Caco-2 (cell line): ENCODE data around the gene ANKDD1A. TPM values are rescaled to one million over a fixed set of nuclear protein-coding genes. Genes with fewer than 3 reads are reported as not detected.

ENCODE experiments used
- BruUV-seq: library from RNA; stranded (reverse); fragments of 400-500 nt; replicated peaks from 2 replicates; lab custom pipeline; 2021; lab: Mats Ljungman, UMichigan
- CTCF ChIA-PET: fragments of 300-600 bp; sonication (Branson Sonifier 250); formaldehyde crosslinking; loops from one replicate; lab custom pipeline; 2022; ENCODE audit warnings: antibody characterized with exemption; lab: Charles Lee
- POLR2A ChIA-PET: fragments of 300-600 bp; sonication (Branson Sonifier 250); formaldehyde crosslinking; loops from one replicate; lab custom pipeline; 2022; ENCODE audit warnings: antibody characterized with exemption; lab: Charles Lee
- DNase-seq, 2 experiments: peaks; one replicate each; pipeline versions ENCODE4 v3.0.0 to v3.0.0-alpha.2; 2020 to 2022
- H3K27me3 ChIP-seq: replicated peaks from 2 replicates; pipeline ENCODE4 v1.6.0; 2011; ENCODE audit warnings: low read length; ENCODE audit not compliant: control insufficient read depth, insufficient read depth
- H3K36me3 ChIP-seq: 2 replicates; pipeline ENCODE4 v1.5.1; 2011; ENCODE audit warnings: low read length; ENCODE audit not compliant: control insufficient read depth, insufficient read depth
- H3K4me1 ChIP-seq: fragments of 250-450 bp; sonication (Bioruptor Pico); 2 replicates; pipeline ENCODE4 v1.5.1; 2020; ENCODE audit warnings: mild to moderate bottlenecking
- H3K4me3 ChIP-seq: 2 replicates; pipeline ENCODE4 v1.5.1; 2011; ENCODE audit warnings: low read depth, mild to moderate bottlenecking, control low read depth, low read length
- H3K9me3 ChIP-seq: fragments of 250-450 bp; sonication (Bioruptor Pico); 2 replicates; pipeline ENCODE4 v1.5.1; 2020; ENCODE audit warnings: mild to moderate bottlenecking, moderate library complexity
- H3K27ac Mint-ChIP-seq: one replicate; pipeline ENCODE4 v1.8.0; 2022; ENCODE audit warnings: mixed read lengths; ENCODE audit not compliant: unreplicated experiment
- H3K27me3 Mint-ChIP-seq: one replicate; pipeline ENCODE4 v1.8.0; 2022; ENCODE audit warnings: mixed read lengths; ENCODE audit not compliant: insufficient read depth, unreplicated experiment
- H3K36me3 Mint-ChIP-seq: one replicate; pipeline ENCODE4 v1.8.0; 2022; ENCODE audit warnings: mild to moderate bottlenecking, mixed read lengths; ENCODE audit not compliant: insufficient read depth, unreplicated experiment
- H3K4me1 Mint-ChIP-seq: one replicate; pipeline ENCODE4 v1.8.0; 2022; ENCODE audit warnings: low read depth, mixed read lengths; ENCODE audit not compliant: unreplicated experiment
- H3K4me3 Mint-ChIP-seq: one replicate; pipeline ENCODE4 v1.8.0; 2022; ENCODE audit warnings: mild to moderate bottlenecking, moderate library complexity, mixed read lengths; ENCODE audit not compliant: unreplicated experiment
- H3K9me3 Mint-ChIP-seq: one replicate; pipeline ENCODE4 v1.8.0; 2022; ENCODE audit warnings: mixed read lengths; ENCODE audit not compliant: unreplicated experiment
- CTCF ChIP-seq, 2 experiments: fragments of 200-600 bp in 1 of 2; IDR thresholded peaks; 1 replicate in 1 of 2; 2 replicates in 1 of 2; pipeline versions ENCODE4 v1.5.1 to v1.8.0; 2011 to 2022; ENCODE audit warnings: antibody characterized with exemption in 1 of 2, control low read depth in 1 of 2, inconsistent platforms in 1 of 2, low read depth in 1 of 2, low read length in 1 of 2, mild to moderate bottlenecking in 1 of 2, moderate library complexity in 1 of 2; ENCODE audit not compliant: insufficient read depth in 1 of 2, severe bottlenecking in 1 of 2, unreplicated experiment in 1 of 2
- intact Hi-C: fragments of 100-400 bp; cut with micrococcal nuclease; formaldehyde crosslinking; loops from one replicate; pipeline ENCODE4 v1.10.0; 2022; ENCODE audit not compliant: unreplicated experiment
- total RNA-seq: library from RNA; stranded (reverse); gene quantifications from 2 replicates; pipeline ENCODE4 v1.2.3, GENCODE V29; 2022

Gene ANKDD1A
- total RNA-seq, 1 experiment from 2014 or later, result 1.6 TPM

- no peak for TF ChIP-seq CTCF (IDR thresholded peaks at IDR 0.05; ENCODE audit: insufficient read depth in 1 of 2, low read depth in 1 of 2, low read length in 1 of 2, severe bottlenecking in 1 of 2, unreplicated experiment in 1 of 2)
- no peaks in the 10 kb centered on the region for H3K9me3 Mint-ChIP-seq
Observed at GRCh38 chr15:64869501-64869900, 42.2 kb upstream of the ANKDD1A start.

DNA sequence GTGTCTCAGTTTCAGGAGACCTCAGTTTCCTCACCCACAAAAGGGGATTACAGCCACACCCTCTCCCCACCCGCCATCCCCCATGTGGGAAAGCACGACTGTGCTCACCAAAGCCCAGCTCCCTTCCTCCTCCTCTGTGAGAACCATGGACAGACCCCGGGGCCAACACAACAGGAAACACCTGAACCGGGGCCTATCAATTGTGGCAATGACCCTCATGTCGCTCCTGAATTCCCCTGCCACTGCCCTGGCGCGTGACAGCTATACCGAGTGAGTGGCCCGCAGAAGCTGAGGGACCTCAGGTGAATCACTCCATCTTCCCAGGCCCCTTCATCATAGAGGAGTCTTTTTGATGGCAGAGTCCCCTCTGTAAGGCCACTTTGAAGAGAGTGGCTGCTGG lies 41.3 kb upstream of the ANKDD1A start:
- no TSS peak for BruUV-seq
- Histone ChIP-seq H3K36me3 (no peaks in the 10 kb centered on the region), H3K4me3 (no peak overlapping the region), H3K27me3 (no peaks in the 10 kb centered on the region), H3K4me1 (no peaks in the 10 kb centered on the region), H3K9me3 (no peaks in the 10 kb centered on the region)
- no peak for DNase-seq
- Mint-ChIP-seq H3K36me3 (no peaks in the 10 kb centered on the region), H3K4me3 (no peak overlapping the region), H3K4me1 (peaks cover 6% of the 10 kb centered on the region), H3K9me3 (no peaks in the 10 kb centered on the region), H3K27ac (no peak overlapping the region), H3K27me3 (no peaks in the 10 kb centered on the region)
- CTCF ChIA-PET, result no interaction called here
- TF ChIP-seq CTCF (IDR thresholded peaks at IDR 0.05; ENCODE audit: insufficient read depth in 1 of 2, low read depth in 1 of 2, low read length in 1 of 2, severe bottlenecking in 1 of 2, unreplicated experiment in 1 of 2), result no peak
- POLR2A ChIA-PET, result no interaction called here
- intact Hi-C loops, result no loop called here

More at GRCh38 chr15:64869501-64869900, 42.2 kb upstream of the ANKDD1A start:
- intact Hi-C loops, result loop anchor here (10.0 kb wide), 1 partner anchor 75 kb away; no protein-coding TSS in a partner anchor
- Mint-ChIP-seq H3K36me3 (no peaks in the 10 kb centered on the region), H3K27me3 (no peaks in the 10 kb centered on the region), H3K4me3 (no peak overlapping the region), H3K27ac (no peak overlapping the region), H3K4me1 (no peaks in the 10 kb centered on the region)
- CTCF ChIA-PET, result no interaction called here
- Histone ChIP-seq H3K4me1 (no peaks in the 10 kb centered on the region), H3K36me3 (no peaks in the 10 kb centered on the region), H3K4me3 (no peak overlapping the region), H3K9me3 (no peaks in the 10 kb centered on the region), H3K27me3 (no peaks in the 10 kb centered on the region)
- POLR2A ChIA-PET, result no interaction called here
- DNase-seq, result no peak
- BruUV-seq, result no TSS peak

DNA sequence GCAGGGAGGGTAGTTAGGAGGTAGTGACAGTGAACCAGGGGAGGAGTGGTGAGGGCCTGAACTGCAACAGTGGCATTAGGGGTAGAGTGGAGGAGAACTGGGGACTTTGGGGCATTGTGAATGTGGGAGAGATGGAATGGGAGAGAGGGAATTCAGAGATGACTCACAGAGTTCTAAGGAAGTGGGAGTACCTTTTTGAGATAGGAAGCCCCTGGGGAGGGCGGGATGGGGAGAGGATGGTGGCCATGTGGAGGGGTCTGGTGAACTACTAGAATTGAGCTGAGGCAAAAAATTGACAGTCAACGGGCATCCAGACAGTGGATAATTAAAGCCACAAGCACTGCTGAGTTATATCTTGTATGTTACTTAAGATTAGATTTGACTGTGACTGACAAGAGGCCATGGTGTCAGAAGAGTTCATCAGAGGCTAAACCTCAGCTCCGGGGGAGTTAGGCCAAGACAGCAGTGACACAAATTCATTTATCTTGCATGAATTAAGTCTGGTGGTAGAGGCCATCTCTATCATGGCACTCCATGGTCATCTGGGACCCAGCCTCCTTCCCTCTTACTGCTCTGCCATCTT lies 36.0 kb upstream of the ANKDD1A start:
- Histone ChIP-seq H3K9me3 (no peaks in the 10 kb centered on the region), H3K36me3 (no peaks in the 10 kb centered on the region), H3K4me1 (no peaks in the 10 kb centered on the region), H3K27me3 (no peaks in the 10 kb centered on the region), H3K4me3 (no peak overlapping the region)
- peaks cover 7% of the 10 kb centered on the region for H3K4me1 Mint-ChIP-seq
- CTCF ChIA-PET, result interaction anchor here (1.5 kb wide), 1 partner anchor 14 kb away, joined by 4 read pairs; no protein-coding TSS in a partner anchor
- BruUV-seq, result no TSS peak
- no peak for TF ChIP-seq CTCF (IDR thresholded peaks at IDR 0.05; ENCODE audit: insufficient read depth in 1 of 2, low read depth in 1 of 2, low read length in 1 of 2, severe bottlenecking in 1 of 2, unreplicated experiment in 1 of 2)
- H3K9me3 Mint-ChIP-seq, result no peaks in the 10 kb centered on the region
- POLR2A ChIA-PET, result no interaction called here
- no peaks in the 10 kb centered on the region for H3K36me3 Mint-ChIP-seq
- no peak overlapping the region for H3K27ac Mint-ChIP-seq
- no peak overlapping the region for H3K4me3 Mint-ChIP-seq
- intact Hi-C loops, result no loop called here
- DNase-seq, result no peak
- no peaks in the 10 kb centered on the region for H3K27me3 Mint-ChIP-seq
